Stimulated activated CD4-positive, alpha-beta T cell treated with anti-CD3 and anti-CD28 coated beads, TNF-alpha, amount 100 ng/mL, for 4 hours (primary cell): ENCODE measurements around the gene GJB2.
A peak's percentile ranks its signal among the peaks of the same experiment; 100 is the strongest.

Experiments used
- DNase-seq, 3 experiments: peaks; one replicate each; pipeline ENCODE4 v3.0.0-alpha.2; 2020; ENCODE audit warnings: low read depth in 3 of 3

The GJB2 gene

GRCh38 chr13:20192836-20193161 is at the start of gene GJB2:
GJB2 (minus strand) TSS chr13:20192938; CDS start chr13:20189581, 3,357 bp downstream.
- DNase-seq = no peak

DNA sequence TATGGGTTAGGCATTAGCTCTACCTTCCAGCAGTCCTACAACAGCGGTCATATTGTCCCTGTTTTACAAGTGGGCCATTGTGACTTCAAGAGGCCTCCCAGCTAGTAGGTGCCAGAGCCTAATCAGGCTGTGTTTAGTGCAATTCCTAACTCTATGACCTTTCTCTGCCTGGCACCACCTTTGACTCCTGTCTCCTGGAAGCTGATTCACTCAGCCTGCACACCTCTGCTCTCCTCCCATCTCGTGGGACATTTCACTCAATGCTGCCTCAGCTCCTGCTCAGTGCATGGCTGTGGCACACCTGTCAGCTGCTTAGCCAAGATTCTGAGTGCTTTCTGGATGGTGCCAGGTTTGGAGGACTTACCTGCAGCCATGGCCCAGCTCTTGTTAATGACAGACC is 48.9 kb upstream of the GJB2 start:
- DNase-seq = no peak

DNA sequence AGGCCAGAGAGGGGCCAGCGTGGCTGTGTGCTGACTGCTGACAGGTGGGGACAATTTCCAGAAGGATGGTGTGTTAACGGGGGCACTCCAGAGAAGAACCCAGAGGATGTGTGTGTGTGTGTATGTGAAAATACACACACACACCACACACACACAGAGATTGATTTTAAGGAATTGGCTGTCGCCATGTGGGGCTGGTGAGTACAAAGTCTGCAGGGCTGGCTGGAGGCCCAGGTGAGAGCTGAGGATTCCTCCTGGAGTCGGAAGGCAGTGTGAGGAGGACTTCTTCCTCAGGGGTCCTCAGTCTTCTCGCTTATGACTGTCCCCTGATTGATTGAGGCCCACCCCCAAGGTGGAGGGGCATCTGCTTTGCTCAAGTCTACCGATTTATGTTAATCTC is 47.0 kb upstream of the GJB2 start:
- DNase-seq = no peak

- DNase-seq = no peak
These were observed 40.0 kb upstream of the GJB2 start for GRCh38 chr13:20232556-20233277.

GRCh38 chr13:20231839-20232555 is 39.3 kb upstream of the GJB2 start, which contains the start of gene GJB6:
GJB6 (minus strand) TSS chr13:20232319; CDS start chr13:20223480, 8,839 bp downstream.
- DNase-seq = peak in 1 of 3 experiments; percentile 23

GRCh38 chr13:20230913-20231838 is 38.4 kb upstream of the GJB2 start:
- peak in 1 of 3 experiments; percentile 8 for DNase-seq

GRCh38 chr13:20227730-20228129 is 35.0 kb upstream of the GJB2 start:
- no peak for DNase-seq

GRCh38 chr13:20227288-20227687 is 34.5 kb upstream of the GJB2 start:
- DNase-seq = no peak

DNA sequence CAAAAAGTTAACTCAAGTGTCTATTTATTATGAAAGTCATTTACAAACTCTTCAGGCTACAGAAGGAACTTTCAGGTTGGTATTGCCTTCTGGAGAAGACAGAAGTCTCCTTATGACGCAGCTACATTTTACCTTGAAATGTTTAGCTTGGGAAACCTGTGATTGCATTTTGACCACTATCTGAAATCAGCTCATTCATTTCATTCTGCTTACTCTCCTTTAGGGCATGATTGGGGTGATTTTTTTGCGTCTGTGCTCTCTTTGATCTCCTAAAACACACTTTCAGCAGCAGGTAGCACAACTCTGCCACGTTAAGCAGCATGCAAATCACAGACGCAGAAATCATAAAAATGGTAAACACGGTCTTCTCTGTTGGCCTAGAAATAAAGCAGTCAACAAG is 29.8 kb upstream of the GJB2 start:
- no peak for DNase-seq

- DNase-seq = no peak
These were observed 29.0 kb upstream of the GJB2 start for GRCh38 chr13:20221772-20222171.

GRCh38 chr13:20219577-20219976 is 26.8 kb upstream of the GJB2 start:
- no peak for DNase-seq

- DNase-seq = no peak
These were observed 24.4 kb upstream of the GJB2 start for GRCh38 chr13:20217168-20217567.

- no peak for DNase-seq
These were observed 17.2 kb upstream of the GJB2 start for GRCh38 chr13:20209948-20210347.

GRCh38 chr13:20206698-20207235 is 14.0 kb upstream of the GJB2 start:
- DNase-seq = no peak

- no peak for DNase-seq
These were observed 13.4 kb upstream of the GJB2 start for GRCh38 chr13:20206065-20206697.

- DNase-seq = no peak
These were observed 6.0 kb upstream of the GJB2 start for GRCh38 chr13:20198781-20199180.

DNA sequence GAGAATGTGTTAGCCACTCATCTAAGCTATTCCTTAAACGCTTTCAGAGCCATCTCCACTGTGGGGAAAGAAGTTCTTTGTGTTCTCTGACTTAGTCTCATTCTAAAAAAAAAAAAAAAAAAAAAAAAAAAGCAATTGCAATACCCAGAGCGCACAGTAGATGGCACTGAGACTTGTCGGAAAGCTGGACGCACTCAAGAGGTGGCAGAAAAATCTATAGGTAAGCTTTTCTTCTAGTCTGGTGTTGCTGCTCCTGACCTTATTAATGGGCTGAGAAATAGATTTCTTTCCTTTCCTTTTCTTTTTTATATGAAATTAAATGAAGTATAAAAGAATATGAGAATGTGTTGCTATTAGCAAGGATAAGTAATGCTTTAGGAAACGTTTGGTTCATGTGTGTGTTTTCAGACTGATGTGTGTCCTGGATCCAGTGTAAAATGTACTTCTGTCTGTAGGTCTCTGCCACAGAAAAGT is 4.7 kb upstream of the GJB2 start:
- no peak for DNase-seq

DNA sequence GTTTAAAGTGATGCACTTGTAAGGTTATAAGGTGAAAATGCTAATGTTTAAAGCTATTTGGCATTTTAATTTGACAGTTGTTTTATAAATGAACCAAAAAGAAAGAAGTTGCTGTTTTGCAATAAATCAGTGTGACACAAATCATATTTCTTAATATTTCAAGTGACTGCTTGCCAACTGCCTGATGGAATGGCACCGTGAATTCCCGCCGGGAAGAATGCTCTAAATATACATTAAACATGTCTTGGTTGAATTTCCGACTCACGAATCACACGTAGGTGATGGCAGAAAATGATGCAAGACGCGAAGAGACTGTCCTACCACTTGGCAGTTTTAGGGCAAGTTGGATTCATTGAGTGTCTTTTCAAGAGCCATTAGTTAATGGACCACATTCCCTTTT is 3.1 kb upstream of the GJB2 start:
- DNase-seq = no peak

- DNase-seq = no peak
These were observed 1.3 kb upstream of the GJB2 start for GRCh38 chr13:20193907-20194631.

- DNase-seq = no peak
These were observed 596 bp upstream of the GJB2 start for GRCh38 chr13:20193162-20193906.
